Type B pancreatic cell (in vitro differentiated cells): ENCODE data around the gene PHLDA3. TPM values are rescaled to one million over a fixed set of nuclear protein-coding genes. Genes with fewer than 3 reads are reported as not detected.

Source experiments
- DNase-seq: peaks from one replicate; pipeline ENCODE4 v3.0.0; 2021; ENCODE audit warnings: mixed read lengths; ENCODE audit not compliant: unreplicated experiment; ENCODE audit errors: extremely low spot score
- H3K27ac Mint-ChIP-seq: 2 replicates; pipeline ENCODE4 v1.8.0; 2021; ENCODE audit warnings: mild to moderate bottlenecking, mixed read lengths
- H3K27me3 Mint-ChIP-seq: 2 replicates; pipeline ENCODE4 v1.8.0; 2021; ENCODE audit warnings: mixed read lengths
- H3K36me3 Mint-ChIP-seq: 2 replicates; pipeline ENCODE4 v1.8.0; 2021; ENCODE audit warnings: mixed read lengths
- H3K4me1 Mint-ChIP-seq: one replicate; pipeline ENCODE4 v1.8.0; 2021; ENCODE audit warnings: mixed read lengths; ENCODE audit not compliant: unreplicated experiment
- H3K4me3 Mint-ChIP-seq: 2 replicates; pipeline ENCODE4 v1.8.0; 2021; ENCODE audit warnings: mild to moderate bottlenecking, mixed read lengths
- H3K9me3 Mint-ChIP-seq: 2 replicates; pipeline ENCODE4 v1.8.0; 2021; ENCODE audit warnings: mixed read lengths
- total RNA-seq: library from RNA; stranded (reverse); gene quantifications from 2 replicates; pipeline ENCODE4 v1.2.1, GENCODE V29; 2021; ENCODE audit warnings: low replicate concordance
- TF ChIP-seq, protein P1 (sequence below): fragments of 200-600 bp; sonication (generic); conservative IDR thresholded peaks from 2 replicates; pipeline ENCODE4 v1.5.0; 2021; ENCODE audit warnings: antibody characterized with exemption, mild to moderate bottlenecking

Gene PHLDA3
- total RNA-seq, 1 donor from 2014 or later: 59.3 TPM

DNA sequence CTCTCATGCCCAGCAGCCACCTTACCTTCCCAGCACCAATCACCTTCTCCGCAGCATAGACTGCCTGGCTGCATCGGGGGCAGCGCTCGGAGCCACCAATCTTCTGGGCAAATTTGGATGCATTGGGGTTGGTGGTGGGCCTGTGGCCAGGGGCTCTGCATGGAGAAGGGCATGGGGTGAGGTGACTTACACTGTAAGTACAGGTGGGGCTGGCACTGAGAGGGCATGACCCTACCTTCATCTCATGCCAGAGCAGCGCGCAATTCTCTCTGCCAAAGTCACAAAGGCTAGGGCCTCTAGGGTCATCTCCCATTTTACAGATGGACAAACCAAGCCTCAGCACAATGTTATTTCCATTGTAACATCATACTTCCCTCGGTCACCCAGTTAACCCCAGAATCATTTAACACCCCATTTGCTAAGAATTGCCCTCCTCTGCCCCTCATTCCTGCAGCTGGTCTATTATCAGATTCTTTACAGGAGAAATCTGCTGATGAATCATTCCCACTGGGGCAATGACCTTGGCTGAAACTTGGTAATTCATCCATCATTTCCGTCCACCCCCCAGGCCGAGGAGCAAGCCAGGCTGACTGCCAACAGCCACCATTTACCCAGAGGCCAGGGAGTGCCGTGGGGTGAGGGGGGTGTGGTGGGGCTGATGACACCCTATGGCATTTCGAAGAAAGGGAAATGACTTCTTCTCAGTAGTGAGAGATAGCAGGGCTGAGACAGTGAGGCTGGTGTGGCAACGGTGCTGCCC is 20.0 kb upstream of the PHLDA3 start:
- Mint-ChIP-seq H3K27me3 (no peaks in the 10 kb centered on the region), H3K4me3 (peak overlapping the region; percentile 34), H3K36me3 (no peaks in the 10 kb centered on the region), H3K4me1 (peaks cover 56% of the 10 kb centered on the region), H3K9me3 (no peaks in the 10 kb centered on the region), H3K27ac (peak overlapping the region; percentile 95)
- TF ChIP-seq, protein P1, sequence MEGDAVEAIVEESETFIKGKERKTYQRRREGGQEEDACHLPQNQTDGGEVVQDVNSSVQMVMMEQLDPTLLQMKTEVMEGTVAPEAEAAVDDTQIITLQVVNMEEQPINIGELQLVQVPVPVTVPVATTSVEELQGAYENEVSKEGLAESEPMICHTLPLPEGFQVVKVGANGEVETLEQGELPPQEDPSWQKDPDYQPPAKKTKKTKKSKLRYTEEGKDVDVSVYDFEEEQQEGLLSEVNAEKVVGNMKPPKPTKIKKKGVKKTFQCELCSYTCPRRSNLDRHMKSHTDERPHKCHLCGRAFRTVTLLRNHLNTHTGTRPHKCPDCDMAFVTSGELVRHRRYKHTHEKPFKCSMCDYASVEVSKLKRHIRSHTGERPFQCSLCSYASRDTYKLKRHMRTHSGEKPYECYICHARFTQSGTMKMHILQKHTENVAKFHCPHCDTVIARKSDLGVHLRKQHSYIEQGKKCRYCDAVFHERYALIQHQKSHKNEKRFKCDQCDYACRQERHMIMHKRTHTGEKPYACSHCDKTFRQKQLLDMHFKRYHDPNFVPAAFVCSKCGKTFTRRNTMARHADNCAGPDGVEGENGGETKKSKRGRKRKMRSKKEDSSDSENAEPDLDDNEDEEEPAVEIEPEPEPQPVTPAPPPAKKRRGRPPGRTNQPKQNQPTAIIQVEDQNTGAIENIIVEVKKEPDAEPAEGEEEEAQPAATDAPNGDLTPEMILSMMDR: no peak
- DNase-seq: no peak

DNA sequence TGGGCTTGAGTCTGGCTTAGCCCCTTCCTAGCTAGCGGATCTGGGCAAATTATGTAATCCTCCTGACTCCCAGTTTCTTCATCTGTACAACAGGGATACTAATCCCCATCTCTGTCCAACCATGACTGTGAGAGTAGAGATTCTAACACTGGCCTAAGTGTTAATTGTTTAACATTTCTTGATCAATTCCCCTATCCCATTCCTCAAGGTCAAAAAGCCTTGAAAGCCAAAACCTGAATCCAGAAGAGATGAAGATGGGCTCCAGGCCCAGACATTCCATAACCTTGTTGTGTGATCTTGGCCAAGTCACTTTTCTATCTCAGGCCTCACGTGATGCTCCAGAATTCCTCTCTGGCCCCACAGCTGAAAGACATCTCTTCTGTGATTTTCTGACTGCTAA is 18.8 kb upstream of the PHLDA3 start:
- H3K36me3 Mint-ChIP-seq: no peaks in the 10 kb centered on the region
- peaks cover 48% of the 10 kb centered on the region for H3K4me1 Mint-ChIP-seq
- TF ChIP-seq, protein P1: no peak
- DNase-seq: no peak
- no peaks in the 10 kb centered on the region for H3K9me3 Mint-ChIP-seq
- H3K27ac Mint-ChIP-seq: peak overlapping the region; percentile 95
- no peaks in the 10 kb centered on the region for H3K27me3 Mint-ChIP-seq
- H3K4me3 Mint-ChIP-seq: no peak overlapping the region

DNA sequence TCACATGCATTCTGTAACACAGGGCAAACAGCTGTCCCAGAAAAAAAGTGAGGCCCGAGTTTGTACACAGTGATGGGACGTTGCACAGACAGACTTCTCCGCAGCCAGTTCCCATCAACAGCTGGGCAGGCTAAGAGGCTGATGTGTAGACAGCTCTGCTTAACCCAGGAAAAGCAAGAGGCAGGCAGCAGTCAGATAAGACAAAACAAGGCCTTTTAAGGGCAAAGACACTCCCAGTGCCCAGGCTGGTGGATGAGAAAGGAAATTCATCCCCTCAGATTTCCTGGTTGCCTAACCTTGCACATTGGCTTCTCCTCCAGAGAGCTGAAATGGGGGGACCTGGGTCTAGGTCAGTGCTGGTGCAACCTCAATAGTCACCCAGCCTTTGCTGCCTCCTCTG is 17.2 kb upstream of the PHLDA3 start:
- peak overlapping the region; percentile 71 for H3K27ac Mint-ChIP-seq
- TF ChIP-seq, protein P1: no peak
- H3K27me3 Mint-ChIP-seq: peaks cover 11% of the 10 kb centered on the region
- H3K36me3 Mint-ChIP-seq: no peaks in the 10 kb centered on the region
- no peak for DNase-seq
- peaks cover 50% of the 10 kb centered on the region for H3K4me1 Mint-ChIP-seq
- H3K9me3 Mint-ChIP-seq: no peaks in the 10 kb centered on the region
- no peak overlapping the region for H3K4me3 Mint-ChIP-seq

DNA sequence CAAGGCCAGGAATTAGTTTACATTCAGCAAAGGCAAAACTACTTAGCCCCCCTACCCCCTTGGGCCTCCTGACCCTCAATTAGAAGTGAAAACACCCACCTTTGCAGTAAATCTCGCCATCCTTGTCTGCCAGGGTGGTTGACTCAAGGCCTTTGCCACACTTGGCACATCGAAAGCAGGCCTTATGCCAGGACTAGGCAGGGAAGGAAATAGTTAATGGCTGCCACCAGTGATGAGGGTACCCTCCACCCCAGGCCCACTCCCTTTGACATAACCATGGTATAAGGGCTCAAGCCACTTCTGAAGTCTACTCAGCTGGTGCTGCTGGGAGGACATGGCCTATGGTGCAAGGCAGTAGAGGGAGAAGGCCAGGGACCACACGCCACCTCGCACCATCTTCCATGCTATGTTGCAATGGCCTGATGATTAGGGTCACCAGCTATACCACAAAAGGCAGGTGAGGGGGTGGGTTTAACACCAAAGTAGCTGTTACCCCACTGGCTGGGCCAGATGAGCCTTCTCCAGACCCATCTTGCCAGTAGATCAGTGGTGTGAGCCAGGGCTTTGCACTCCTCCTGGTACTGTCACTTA is 16.3 kb upstream of the PHLDA3 start:
- H3K9me3 Mint-ChIP-seq: no peaks in the 10 kb centered on the region
- no peak overlapping the region for H3K27ac Mint-ChIP-seq
- TF ChIP-seq, protein P1: no peak
- H3K4me1 Mint-ChIP-seq: peaks cover 47% of the 10 kb centered on the region
- H3K4me3 Mint-ChIP-seq: no peak overlapping the region
- H3K36me3 Mint-ChIP-seq: no peaks in the 10 kb centered on the region
- DNase-seq: no peak
- peaks cover 17% of the 10 kb centered on the region for H3K27me3 Mint-ChIP-seq

DNA sequence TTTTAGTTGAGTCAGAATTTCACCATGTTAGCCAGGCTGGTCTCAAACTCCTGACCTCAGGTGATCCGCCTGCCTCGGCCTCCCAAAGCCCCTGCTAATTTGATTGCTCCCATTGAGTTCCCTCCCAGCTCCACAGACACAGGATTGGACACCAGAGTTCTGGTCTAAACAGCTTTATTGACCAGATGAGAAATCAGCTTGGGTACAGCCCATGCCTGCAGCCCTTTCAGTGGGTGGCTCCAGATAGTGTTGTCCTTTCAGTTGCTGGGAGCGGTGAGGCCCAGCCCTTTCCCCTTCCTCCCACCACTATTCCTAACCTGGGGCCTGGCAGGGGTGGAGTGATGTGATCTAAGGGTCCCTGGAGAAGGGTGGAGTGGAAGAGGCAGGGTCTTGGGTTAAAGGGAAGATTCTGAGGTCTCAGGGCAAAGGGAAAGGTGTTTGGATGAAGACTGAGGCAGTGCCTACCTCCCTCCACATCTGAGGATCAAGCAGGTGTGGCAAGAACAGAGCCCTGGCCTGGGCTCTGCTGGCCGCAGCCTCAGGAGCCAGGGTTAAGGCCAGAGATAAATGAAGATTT is 14.5 kb upstream of the PHLDA3 start:
- peak overlapping the region; percentile 14 for H3K27ac Mint-ChIP-seq

More for the DNA sequence above, 14.5 kb upstream of the PHLDA3 start:
- no peak for DNase-seq
- Mint-ChIP-seq H3K4me3 (no peak overlapping the region), H3K27me3 (peaks cover 24% of the 10 kb centered on the region), H3K4me1 (peaks cover 40% of the 10 kb centered on the region), H3K9me3 (no peaks in the 10 kb centered on the region), H3K36me3 (no peaks in the 10 kb centered on the region)
- TF ChIP-seq, protein P1: no peak
